GM12801 (cell line): ENCODE measurements around the gene KIF6.

Source experiments
- TF ChIP-seq, protein P1 (sequence below): IDR thresholded peaks from one replicate; pipeline ENCODE4 v1.5.1; 2011; ENCODE audit warnings: control low read depth; ENCODE audit not compliant: insufficient read length; ENCODE audit errors: extremely low read depth

Gene KIF6

DNA sequence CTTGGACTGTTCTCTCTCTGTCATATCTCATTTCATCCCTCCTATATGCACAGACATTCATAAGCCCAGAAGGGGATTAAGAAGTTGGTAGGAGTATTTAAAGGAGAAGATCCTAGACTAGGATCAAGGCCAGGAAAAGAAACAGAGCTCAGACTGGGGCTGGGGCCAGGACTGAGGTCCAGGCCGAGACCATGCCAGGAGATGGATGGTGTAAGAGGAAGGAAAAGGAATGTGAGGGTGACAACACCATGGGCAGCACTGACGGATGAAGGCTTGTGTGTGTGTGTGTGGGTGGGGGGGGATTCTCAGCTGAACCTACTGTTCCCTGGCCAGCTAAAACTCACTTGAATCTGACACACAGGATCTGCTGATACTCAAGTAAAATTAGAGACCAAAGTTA, 182.1 kb downstream of the KIF6 start:
- TF ChIP-seq, protein P1, sequence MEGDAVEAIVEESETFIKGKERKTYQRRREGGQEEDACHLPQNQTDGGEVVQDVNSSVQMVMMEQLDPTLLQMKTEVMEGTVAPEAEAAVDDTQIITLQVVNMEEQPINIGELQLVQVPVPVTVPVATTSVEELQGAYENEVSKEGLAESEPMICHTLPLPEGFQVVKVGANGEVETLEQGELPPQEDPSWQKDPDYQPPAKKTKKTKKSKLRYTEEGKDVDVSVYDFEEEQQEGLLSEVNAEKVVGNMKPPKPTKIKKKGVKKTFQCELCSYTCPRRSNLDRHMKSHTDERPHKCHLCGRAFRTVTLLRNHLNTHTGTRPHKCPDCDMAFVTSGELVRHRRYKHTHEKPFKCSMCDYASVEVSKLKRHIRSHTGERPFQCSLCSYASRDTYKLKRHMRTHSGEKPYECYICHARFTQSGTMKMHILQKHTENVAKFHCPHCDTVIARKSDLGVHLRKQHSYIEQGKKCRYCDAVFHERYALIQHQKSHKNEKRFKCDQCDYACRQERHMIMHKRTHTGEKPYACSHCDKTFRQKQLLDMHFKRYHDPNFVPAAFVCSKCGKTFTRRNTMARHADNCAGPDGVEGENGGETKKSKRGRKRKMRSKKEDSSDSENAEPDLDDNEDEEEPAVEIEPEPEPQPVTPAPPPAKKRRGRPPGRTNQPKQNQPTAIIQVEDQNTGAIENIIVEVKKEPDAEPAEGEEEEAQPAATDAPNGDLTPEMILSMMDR = no peak

DNA sequence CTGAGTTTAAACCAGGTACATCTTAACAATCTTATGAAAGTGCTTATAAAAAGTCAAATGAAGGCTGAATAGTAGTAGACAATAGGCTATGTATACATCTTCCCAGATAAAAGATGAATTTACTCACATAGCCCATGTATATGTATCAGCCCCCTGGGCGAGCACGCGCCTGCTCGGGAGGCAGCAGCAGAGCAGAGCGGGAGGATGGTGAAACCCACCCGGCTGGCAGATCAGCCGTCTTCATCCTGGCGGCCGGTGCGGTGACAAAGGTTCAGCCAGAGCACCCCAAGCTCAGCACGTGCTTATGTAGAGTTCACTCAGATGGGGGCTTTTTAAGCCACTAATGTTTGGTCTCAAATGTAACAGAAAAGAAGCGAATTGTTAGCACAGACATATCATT, 184.8 kb downstream of the KIF6 start:
- TF ChIP-seq, protein P1 = no peak

DNA sequence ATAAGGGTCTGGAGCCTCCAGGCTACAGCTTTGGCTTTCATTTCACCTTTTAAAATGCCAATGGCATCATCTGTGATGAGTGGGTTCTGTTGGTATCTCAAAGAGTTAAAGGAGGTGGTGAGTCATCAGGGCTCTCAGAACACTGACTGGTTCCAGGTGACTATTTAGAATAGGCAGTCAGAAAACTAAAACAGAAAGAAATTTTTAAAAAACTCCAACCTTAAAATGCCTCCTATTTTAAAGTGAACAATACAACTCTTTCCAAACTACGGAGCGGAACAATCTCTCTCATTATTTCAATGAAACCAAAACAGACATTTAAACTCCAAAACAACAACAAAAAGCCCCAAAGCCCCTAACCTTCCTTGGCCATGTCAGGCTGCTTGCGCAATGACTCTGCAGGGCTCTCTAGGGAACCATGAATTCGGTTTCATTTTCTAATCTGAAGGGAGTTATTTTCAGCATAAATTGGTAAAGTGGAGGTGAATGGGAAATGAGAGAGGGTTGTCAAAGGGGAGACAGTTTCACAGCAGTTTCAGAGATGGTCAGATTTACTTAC, 194.9 kb downstream of the KIF6 start:
- TF ChIP-seq, protein P1 = no peak

DNA sequence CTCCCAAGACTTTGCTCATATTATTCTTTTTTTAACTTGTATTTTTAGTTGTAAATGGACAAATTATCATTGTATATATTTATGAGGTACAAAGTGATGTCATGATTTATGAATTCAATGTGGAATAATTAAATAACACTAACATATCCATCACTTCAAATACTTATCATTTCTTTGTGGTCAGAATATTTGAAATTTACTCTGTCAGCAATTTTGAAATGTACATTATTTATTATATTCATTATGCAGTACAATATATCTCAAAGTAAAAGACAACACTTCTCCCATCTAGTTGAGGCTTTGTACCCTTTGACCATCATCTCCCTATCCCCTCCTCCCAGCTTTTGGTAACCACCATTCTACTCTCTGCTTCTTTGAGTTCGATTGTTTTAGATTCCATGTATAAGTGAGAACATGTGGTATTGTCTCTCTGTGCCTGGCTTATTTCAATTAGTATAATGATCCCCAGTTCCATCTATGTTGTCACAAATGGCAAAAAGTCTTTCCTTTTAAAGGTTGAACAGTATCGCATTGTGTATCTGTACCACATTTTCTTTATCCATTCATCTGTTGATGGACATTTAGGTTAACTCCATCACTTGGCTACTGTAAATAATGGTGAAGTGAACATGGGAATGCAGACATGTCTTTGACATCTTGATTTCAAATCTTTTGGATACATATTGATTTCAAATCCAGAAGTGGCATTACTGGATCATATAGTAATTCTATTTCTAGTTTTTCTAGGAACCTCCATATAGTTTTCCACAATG, 197.2 kb downstream of the KIF6 start:
- TF ChIP-seq, protein P1 = no peak

DNA sequence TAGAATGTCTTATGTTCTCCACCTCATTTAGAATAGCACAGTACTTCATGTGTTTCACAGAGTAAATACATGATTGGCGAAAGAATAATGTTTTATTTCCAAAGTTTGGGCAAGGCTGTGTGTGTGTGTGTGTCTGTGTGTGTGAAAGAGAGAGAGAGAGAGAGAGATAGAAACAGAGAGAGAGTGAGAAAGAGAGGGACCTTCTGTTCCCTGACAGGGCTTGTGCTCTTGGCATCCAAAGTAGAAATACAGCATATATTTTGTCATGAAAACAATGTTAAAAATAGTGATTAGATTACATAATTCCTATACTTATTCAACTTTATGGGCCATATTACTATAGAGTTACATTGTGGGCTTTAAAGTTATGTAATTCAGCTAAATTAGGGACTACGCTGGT, 201.2 kb downstream of the KIF6 start:
- TF ChIP-seq, protein P1 = no peak

DNA sequence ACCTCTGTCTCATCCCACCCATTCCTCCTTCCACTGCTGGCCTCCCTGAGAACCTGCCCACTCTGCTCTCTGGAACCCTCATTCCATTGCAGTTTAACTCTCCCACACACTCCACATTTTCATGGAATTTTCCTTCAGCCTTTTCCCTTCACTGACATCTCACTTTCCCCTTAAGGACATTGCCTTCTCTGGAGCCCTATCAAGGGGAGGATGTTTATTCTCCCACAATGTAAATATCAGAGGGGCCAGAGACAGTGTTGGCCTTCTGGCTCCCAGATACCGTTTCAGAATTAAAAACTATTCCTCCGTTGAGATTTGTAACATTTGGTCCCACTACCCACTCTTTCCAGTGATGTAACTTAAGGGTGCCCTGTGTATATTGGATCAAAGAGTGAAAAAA, 203.2 kb downstream of the KIF6 start:
- TF ChIP-seq, protein P1 = no peak

DNA sequence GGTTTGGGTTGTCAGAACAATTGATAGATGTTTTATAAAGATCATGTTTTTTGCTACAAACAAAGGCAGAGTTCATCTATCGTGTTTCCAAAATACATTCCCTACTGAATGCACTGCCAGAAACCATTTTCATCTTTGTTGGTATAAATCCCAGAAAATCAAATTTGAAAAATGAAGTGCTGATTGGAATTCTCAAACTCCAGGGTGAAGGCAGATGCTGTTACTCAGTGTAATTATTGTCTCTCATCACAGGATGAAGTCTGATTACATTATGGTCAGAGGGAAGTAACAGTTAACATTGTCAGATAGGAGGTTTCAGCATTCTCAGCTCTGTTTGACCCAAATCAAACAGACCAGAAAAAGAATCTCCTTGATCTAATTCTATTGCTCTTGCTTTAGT, 204.3 kb downstream of the KIF6 start:
- TF ChIP-seq, protein P1 = no peak
